ENCODE data around the gene USF3.

USF3 gene

DNA sequence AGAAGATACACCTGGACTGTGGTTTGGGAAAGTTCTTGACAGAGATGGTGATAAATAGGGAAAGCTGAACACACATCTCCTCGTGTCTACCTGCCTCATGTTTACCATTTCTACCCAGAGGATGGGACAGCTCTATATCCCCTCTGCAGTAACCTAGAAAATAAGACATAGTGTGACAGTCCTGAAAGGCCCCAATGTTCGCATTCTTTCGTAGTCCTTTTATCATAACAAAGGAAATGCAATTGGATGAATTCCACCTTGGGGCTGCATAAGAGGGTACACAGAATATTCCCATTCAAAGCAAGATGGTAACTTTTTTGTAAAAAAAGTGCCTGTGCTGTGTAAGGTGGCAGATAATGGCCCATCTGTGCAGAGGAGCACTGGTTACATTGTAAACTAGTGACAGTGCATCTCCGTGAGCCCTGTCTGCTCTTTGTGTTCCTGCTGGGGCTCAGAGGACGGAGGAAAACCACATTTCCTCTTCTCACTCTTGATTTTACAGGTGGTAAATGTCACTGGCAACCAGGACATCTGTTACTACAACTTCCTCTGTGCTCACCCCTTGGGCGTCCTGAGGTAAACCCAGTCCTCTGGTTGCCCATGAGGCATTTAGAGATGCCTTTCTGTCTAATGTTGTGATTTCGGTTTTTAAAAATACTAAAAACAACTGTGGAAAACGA is 89.8 kb downstream of the USF3 start:
- FAIRE-seq: no peak

DNA sequence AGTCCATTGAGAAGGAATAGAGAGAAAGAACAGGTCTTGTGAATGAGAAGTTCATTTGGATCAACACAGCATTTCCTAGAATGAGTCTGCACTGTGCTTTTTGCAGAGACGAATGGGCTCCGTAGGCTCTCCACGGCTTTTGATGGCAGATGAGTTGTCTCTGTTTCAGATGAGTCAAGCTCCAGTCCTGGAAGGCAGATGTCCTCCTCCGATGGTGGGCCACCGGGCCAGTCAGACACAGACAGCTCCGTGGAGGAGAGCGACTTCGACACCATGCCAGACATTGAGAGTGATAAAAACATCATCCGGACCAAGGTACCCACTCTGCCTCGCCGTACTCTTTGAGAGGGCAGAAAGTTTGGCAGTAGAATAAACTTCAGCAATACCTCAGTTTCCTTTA is 93.6 kb downstream of the USF3 start:
- no peak for FAIRE-seq

DNA sequence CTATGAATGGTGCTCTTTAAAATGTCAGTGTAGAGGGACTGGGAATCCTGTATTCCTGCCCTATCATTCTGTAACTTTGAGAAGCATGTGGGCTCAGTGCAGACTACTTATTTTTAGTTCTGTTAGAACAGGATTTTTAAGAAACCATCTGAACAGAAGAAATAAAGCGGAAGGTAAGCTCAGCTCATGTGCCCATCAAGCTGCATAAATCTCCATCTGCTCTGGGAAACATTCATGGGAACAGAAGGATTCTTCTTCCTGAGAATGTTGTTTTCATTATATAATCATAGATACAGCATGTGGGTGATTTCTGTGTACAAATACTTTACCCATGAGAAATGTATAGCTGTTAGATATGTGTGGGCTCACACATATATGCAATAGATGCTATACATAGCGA is 94.2 kb downstream of the USF3 start:
- FAIRE-seq: no peak

DNA sequence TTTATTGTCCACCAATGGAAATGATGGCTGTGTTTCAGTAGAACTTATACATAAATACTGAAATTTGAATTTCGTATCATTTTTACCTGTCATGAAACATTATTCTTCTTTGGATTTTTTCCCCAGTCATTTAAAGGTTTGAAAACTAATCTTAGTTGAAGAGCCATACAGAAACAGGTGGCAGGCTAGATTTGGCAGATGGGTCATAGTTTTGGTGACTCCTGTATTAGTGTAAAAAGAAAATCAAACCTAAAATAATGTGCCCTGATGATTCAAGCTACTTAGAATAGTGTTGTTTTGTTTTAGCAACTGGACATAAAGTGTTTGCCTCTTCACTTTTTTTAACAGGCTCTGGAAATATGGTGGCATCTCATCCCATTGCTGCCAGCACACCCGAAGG is 95.2 kb downstream of the USF3 start:
- FAIRE-seq: no peak

DNA sequence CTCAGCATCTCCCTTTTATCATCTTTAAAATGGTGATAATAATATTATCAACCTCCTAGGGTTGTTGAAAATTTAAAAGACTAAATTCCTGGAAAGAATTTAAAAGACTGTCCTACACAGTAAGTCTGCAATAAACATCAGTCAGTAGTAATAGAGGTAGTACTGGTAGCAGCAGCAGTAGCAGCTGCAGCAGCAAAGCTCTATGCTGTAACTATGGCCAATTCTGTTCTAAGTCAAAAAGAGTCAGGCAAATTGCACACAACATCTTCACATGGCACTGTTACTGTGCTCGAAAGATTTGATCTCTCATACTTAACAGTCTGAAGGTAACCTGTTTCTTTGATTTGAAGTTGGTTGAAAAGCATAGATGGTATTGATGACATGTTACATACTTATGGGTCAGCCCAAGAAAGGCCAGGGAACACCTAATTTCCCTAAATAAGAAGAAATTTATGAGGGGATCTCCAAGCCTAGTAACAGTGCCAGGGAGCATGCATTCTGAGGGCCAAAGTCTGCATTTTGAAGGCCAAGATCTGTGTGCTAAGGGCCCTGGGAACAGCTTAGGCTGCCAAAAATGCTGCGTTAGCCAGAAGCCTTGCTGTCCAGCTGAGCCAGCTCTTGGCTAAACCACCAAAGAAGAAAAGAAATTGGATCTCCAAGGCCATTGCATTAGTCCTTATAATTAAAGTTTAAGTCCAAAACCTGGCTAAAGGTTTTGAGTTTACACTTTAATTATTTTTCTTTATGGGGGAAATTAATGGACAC is 95.8 kb downstream of the USF3 start:
- FAIRE-seq: no peak

All from A204.1 (cell line).